Measurements from ENCODE around the gene CNIH3. TPM values are rescaled to one million over a fixed set of nuclear protein-coding genes. Genes with fewer than 3 reads are reported as not detected.

CNIH3 gene
- total and polyA plus RNA-seq, 2 donors (not counting 3 experiments of a cell fraction or from before 2014, with no cell fraction given): 1.3 to 2.5 TPM

- Histone ChIP-seq H3K27me3 (ENCODE audit: control insufficient read depth in 2 of 2, insufficient read depth in 2 of 2, low read length in 2 of 2) (peaks cover 4 to 9% of the 10 kb centered on the region in 2 experiments), H4K20me1 (replicated peaks; ENCODE audit: control insufficient read depth, extremely low read depth, insufficient read depth, low read length) (no peaks in the 10 kb centered on the region), H3K9me1 (replicated peaks; ENCODE audit: control insufficient read depth, extremely low read depth, insufficient read depth, low read length) (no peaks in the 10 kb centered on the region), H2AFZ (ENCODE audit: low read depth, low read length) (no peak overlapping the region), H3K4me1 (ENCODE audit: control insufficient read depth, extremely low read depth, insufficient read depth, low read length) (no peaks in the 10 kb centered on the region), H3K36me3 (ENCODE audit: control insufficient read depth in 2 of 2, extremely low read depth in 1 of 2, insufficient read depth in 2 of 2, low read length in 2 of 2) (no peaks in the 10 kb centered on the region), H3K9ac (replicated peaks; ENCODE audit: extremely low read depth, insufficient read depth, low read length) (no peak overlapping the region), H3K27ac (ENCODE audit: insufficient read depth, low read depth, low read length) (no peak overlapping the region), H3K79me2 (ENCODE audit: control insufficient read depth, insufficient read depth, low read length) (no peaks in the 10 kb centered on the region), H3K4me2 (ENCODE audit: insufficient read depth, low read length) (no peak overlapping the region), H3K4me3 (replicated peaks in 1 of 3; ENCODE audit: insufficient read depth in 1 of 3, low read depth in 1 of 3, low read length in 3 of 3) (no peak overlapping the region), H3K9me3 (replicated peaks; ENCODE audit: control insufficient read depth, insufficient read depth, low read length) (no peaks in the 10 kb centered on the region)
- TF ChIP-seq MYC (IDR thresholded peaks at IDR 0.05; ENCODE audit: low read depth, low read length) (no peak), JUN (IDR thresholded peaks at IDR 0.05; ENCODE audit: borderline replicate concordance, insufficient read depth, insufficient read length, low read depth) (no peak), POLR2AphosphoS5 (IDR thresholded peaks at IDR 0.05; ENCODE audit: insufficient read depth, low read depth, low read length) (no peak), EZH2 (IDR thresholded peaks at IDR 0.05; ENCODE audit: borderline replicate concordance, low read depth, low read length, severe bottlenecking) (no peak), GATA2 (IDR thresholded peaks at IDR 0.05; ENCODE audit: insufficient read depth, insufficient read length, low read depth, low read length) (no peak), CTCF (IDR thresholded peaks at IDR 0.05; ENCODE audit: extremely low read depth in 1 of 2, insufficient read depth in 1 of 2, low read depth in 1 of 2, low read length in 2 of 2) (no peak)
- no peak for DNase-seq (ENCODE audit: low read depth, low spot score)
- ChIA-PET POLR2A (no interaction called here), CTCF (no interaction called here)
- no TSS peak for BruUV-seq (replicated peaks)
- no peak for FAIRE-seq
- dilution Hi-C loops (cut with MboI; ENCODE audit: extremely low pct_ligation_motif_present, low sequenced_read_pairs) (no loop called here), intact Hi-C loops (cut with micrococcal nuclease) (no loop called here)
Measured at GRCh38 chr1:224666078-224666477, 50.0 kb downstream of the CNIH3 start.

GRCh38 chr1:224666913-224667312 is 50.8 kb downstream of the CNIH3 start:
- POLR2A ChIA-PET: no interaction called here
- dilution Hi-C loops (cut with MboI; ENCODE audit: extremely low pct_ligation_motif_present, low sequenced_read_pairs) (no loop called here), intact Hi-C loops (cut with micrococcal nuclease) (no loop called here)
- FAIRE-seq (no peak), DNase-seq (ENCODE audit: low read depth, low spot score) (no peak)
- Histone ChIP-seq H3K79me2 (ENCODE audit: control insufficient read depth, insufficient read depth, low read length) (no peaks in the 10 kb centered on the region), H3K9me1 (replicated peaks; ENCODE audit: control insufficient read depth, extremely low read depth, insufficient read depth, low read length) (no peaks in the 10 kb centered on the region), H3K9me3 (replicated peaks; ENCODE audit: control insufficient read depth, insufficient read depth, low read length) (no peaks in the 10 kb centered on the region), H3K27me3 (ENCODE audit: control insufficient read depth in 2 of 2, insufficient read depth in 2 of 2, low read length in 2 of 2) (peaks cover 2 to 4% of the 10 kb centered on the region in 2 experiments), H3K4me2 (ENCODE audit: insufficient read depth, low read length) (no peak overlapping the region), H3K4me1 (ENCODE audit: control insufficient read depth, extremely low read depth, insufficient read depth, low read length) (no peaks in the 10 kb centered on the region), H3K27ac (ENCODE audit: insufficient read depth, low read depth, low read length) (no peak overlapping the region), H3K36me3 (ENCODE audit: control insufficient read depth in 2 of 2, extremely low read depth in 1 of 2, insufficient read depth in 2 of 2, low read length in 2 of 2) (no peaks in the 10 kb centered on the region), H2AFZ (ENCODE audit: low read depth, low read length) (no peak overlapping the region), H3K4me3 (replicated peaks in 1 of 3; ENCODE audit: insufficient read depth in 1 of 3, low read depth in 1 of 3, low read length in 3 of 3) (no peak overlapping the region), H4K20me1 (replicated peaks; ENCODE audit: control insufficient read depth, extremely low read depth, insufficient read depth, low read length) (no peaks in the 10 kb centered on the region), H3K9ac (replicated peaks; ENCODE audit: extremely low read depth, insufficient read depth, low read length) (no peak overlapping the region)
- CTCF ChIA-PET: no interaction called here
- TF ChIP-seq CTCF (IDR thresholded peaks at IDR 0.05; ENCODE audit: extremely low read depth in 1 of 2, insufficient read depth in 1 of 2, low read depth in 1 of 2, low read length in 2 of 2) (no peak), MYC (IDR thresholded peaks at IDR 0.05; ENCODE audit: low read depth, low read length) (no peak), POLR2A (IDR thresholded peaks at IDR 0.05; ENCODE audit: low read depth, low read length) (no peak), POLR2AphosphoS5 (IDR thresholded peaks at IDR 0.05; ENCODE audit: insufficient read depth, low read depth, low read length) (no peak), EZH2 (IDR thresholded peaks at IDR 0.05; ENCODE audit: borderline replicate concordance, low read depth, low read length, severe bottlenecking) (no peak), MAX (IDR thresholded peaks at IDR 0.05; ENCODE audit: insufficient read depth, insufficient read length) (no peak), JUN (IDR thresholded peaks at IDR 0.05; ENCODE audit: borderline replicate concordance, insufficient read depth, insufficient read length, low read depth) (no peak)
- BruUV-seq (replicated peaks): no TSS peak

All from endothelial cell of umbilical vein (primary cell).